SK-N-SH (cell line): ENCODE results near the gene PLD6.

ENCODE experiments used
- CHD2 ChIP-seq: fragments of 150-350 bp; IDR thresholded peaks from 2 replicates; pipeline ENCODE4 v1.6.1; 2018; ENCODE audit warnings: low read length; ENCODE audit not compliant: partially characterized antibody
- EZH2phosphoT487 ChIP-seq: fragments of 200-600 bp; sonication (generic); IDR thresholded peaks from 2 replicates; pipeline ENCODE4 v1.6.1; 2017; ENCODE audit warnings: low read depth, mixed run types, mild to moderate bottlenecking, antibody characterized with exemption, moderate library complexity, borderline replicate concordance
- FOXM1 ChIP-seq: IDR thresholded peaks from 2 replicates; pipeline ENCODE4 v1.4.0; 2012; ENCODE audit warnings: low read depth, mild to moderate bottlenecking
- GABPA ChIP-seq: IDR thresholded peaks from 2 replicates; pipeline ENCODE4 v1.4.0; 2012; ENCODE audit warnings: low read depth, mild to moderate bottlenecking
- JUND ChIP-seq: IDR thresholded peaks from 2 replicates; pipeline ENCODE4 v1.4.0; 2012
- NFIC ChIP-seq: IDR thresholded peaks from 2 replicates; pipeline ENCODE4 v1.4.0; 2012; ENCODE audit warnings: borderline replicate concordance
- POLR2AphosphoS5 ChIP-seq: IDR thresholded peaks from 2 replicates; pipeline ENCODE4 v1.6.1; 2012; ENCODE audit warnings: low read depth, low read length
- RCOR1 ChIP-seq: fragments of 150-350 bp; IDR thresholded peaks from 2 replicates; pipeline ENCODE4 v1.6.1; 2017; ENCODE audit warnings: antibody characterized with exemption, low read length
- RFX5 ChIP-seq: IDR thresholded peaks from 2 replicates; pipeline ENCODE4 v1.6.1; 2012; ENCODE audit warnings: mild to moderate bottlenecking, improper control_type of control experiment, low read length
- TCF12 ChIP-seq: IDR thresholded peaks from 2 replicates; pipeline ENCODE4 v1.4.0; 2012
- YY1 ChIP-seq: IDR thresholded peaks from 2 replicates; pipeline ENCODE4 v1.4.0; 2012; ENCODE audit warnings: low read depth, mild to moderate bottlenecking
- TF ChIP-seq, protein P1 (sequence below): fragments of 200-600 bp; sonication (generic); IDR thresholded peaks from 2 replicates; pipeline ENCODE4 v1.6.1; 2017; ENCODE audit warnings: antibody characterized with exemption, mild to moderate bottlenecking, moderate library complexity
- TF ChIP-seq, protein P2 (sequence below): fragments of 150-350 bp; IDR thresholded peaks from 2 replicates; pipeline ENCODE4 v1.6.1; 2017; ENCODE audit warnings: antibody characterized with exemption, low read length, low read depth, borderline replicate concordance
- TF ChIP-seq, protein P3 (sequence below): IDR thresholded peaks from 2 replicates; pipeline ENCODE4 v1.6.1; 2012; ENCODE audit warnings: mild to moderate bottlenecking, low read depth, low read length, moderate library complexity

DNA sequence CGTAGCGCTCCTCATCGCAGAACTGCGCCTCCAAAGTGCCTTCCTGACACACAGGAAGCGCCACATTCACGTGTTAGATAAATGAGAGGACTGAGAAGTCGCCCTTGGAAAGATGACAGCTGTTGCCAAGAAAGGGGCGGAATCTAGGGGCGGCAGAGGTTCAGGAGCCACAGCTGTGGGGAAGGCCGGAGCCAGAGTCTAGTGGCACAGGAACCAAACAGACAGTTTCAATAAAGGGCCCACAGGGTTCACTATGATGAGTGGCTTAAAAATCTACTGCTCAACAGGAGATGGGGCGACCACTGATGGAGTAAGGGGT is 26.1 kb upstream of the PLD6 start:
- TF ChIP-seq EZH2phosphoT487 (no peak), CHD2 (no peak), RFX5 (no peak), POLR2AphosphoS5 (no peak), TCF12 (no peak), GABPA (no peak), FOXM1 (no peak), JUND (no peak), RCOR1 (no peak), NFIC (no peak), YY1 (no peak)
- TF ChIP-seq, protein P1, sequence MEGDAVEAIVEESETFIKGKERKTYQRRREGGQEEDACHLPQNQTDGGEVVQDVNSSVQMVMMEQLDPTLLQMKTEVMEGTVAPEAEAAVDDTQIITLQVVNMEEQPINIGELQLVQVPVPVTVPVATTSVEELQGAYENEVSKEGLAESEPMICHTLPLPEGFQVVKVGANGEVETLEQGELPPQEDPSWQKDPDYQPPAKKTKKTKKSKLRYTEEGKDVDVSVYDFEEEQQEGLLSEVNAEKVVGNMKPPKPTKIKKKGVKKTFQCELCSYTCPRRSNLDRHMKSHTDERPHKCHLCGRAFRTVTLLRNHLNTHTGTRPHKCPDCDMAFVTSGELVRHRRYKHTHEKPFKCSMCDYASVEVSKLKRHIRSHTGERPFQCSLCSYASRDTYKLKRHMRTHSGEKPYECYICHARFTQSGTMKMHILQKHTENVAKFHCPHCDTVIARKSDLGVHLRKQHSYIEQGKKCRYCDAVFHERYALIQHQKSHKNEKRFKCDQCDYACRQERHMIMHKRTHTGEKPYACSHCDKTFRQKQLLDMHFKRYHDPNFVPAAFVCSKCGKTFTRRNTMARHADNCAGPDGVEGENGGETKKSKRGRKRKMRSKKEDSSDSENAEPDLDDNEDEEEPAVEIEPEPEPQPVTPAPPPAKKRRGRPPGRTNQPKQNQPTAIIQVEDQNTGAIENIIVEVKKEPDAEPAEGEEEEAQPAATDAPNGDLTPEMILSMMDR, result no peak
- TF ChIP-seq, protein P2, sequence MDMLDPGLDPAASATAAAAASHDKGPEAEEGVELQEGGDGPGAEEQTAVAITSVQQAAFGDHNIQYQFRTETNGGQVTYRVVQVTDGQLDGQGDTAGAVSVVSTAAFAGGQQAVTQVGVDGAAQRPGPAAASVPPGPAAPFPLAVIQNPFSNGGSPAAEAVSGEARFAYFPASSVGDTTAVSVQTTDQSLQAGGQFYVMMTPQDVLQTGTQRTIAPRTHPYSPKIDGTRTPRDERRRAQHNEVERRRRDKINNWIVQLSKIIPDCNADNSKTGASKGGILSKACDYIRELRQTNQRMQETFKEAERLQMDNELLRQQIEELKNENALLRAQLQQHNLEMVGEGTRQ, result no peak
- TF ChIP-seq, protein P3, sequence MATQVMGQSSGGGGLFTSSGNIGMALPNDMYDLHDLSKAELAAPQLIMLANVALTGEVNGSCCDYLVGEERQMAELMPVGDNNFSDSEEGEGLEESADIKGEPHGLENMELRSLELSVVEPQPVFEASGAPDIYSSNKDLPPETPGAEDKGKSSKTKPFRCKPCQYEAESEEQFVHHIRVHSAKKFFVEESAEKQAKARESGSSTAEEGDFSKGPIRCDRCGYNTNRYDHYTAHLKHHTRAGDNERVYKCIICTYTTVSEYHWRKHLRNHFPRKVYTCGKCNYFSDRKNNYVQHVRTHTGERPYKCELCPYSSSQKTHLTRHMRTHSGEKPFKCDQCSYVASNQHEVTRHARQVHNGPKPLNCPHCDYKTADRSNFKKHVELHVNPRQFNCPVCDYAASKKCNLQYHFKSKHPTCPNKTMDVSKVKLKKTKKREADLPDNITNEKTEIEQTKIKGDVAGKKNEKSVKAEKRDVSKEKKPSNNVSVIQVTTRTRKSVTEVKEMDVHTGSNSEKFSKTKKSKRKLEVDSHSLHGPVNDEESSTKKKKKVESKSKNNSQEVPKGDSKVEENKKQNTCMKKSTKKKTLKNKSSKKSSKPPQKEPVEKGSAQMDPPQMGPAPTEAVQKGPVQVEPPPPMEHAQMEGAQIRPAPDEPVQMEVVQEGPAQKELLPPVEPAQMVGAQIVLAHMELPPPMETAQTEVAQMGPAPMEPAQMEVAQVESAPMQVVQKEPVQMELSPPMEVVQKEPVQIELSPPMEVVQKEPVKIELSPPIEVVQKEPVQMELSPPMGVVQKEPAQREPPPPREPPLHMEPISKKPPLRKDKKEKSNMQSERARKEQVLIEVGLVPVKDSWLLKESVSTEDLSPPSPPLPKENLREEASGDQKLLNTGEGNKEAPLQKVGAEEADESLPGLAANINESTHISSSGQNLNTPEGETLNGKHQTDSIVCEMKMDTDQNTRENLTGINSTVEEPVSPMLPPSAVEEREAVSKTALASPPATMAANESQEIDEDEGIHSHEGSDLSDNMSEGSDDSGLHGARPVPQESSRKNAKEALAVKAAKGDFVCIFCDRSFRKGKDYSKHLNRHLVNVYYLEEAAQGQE, result no peak
